Activated CD4-positive, alpha-beta T cell treated with anti-CD3 and anti-CD28 coated beads, Interleukin-2, amount 10 ng/mL, durations not matched to agents 24 days and 14 days (primary cell): ENCODE data around the gene PALLD. TPM values are rescaled to one million over a fixed set of nuclear protein-coding genes. Genes with fewer than 3 reads are reported as not detected.

Source experiments
- DNase-seq: peaks from one replicate; pipeline ENCODE4 v3.0.0; 2022
- H3K27ac Mint-ChIP-seq: one replicate; pipeline ENCODE4 v1.8.0; 2022; ENCODE audit warnings: mild to moderate bottlenecking, mixed read lengths
- H3K27me3 Mint-ChIP-seq: one replicate; pipeline ENCODE4 v1.8.0; 2022; ENCODE audit warnings: mixed read lengths
- H3K36me3 Mint-ChIP-seq: one replicate; pipeline ENCODE4 v1.8.0; 2022; ENCODE audit warnings: low read depth, mild to moderate bottlenecking, mixed read lengths
- H3K4me1 Mint-ChIP-seq: one replicate; pipeline ENCODE4 v1.8.0; 2021; ENCODE audit warnings: mixed read lengths
- H3K4me3 Mint-ChIP-seq: one replicate; pipeline ENCODE4 v1.8.0; 2022; ENCODE audit warnings: mild to moderate bottlenecking, moderate library complexity, mixed read lengths
- H3K9me3 Mint-ChIP-seq: one replicate; pipeline ENCODE4 v1.8.0; 2021; ENCODE audit warnings: mixed read lengths
- intact Hi-C: fragments of 100-400 bp; cut with micrococcal nuclease; formaldehyde crosslinking; loops from one replicate; pipeline ENCODE4 v1.15.1; 2023
- total RNA-seq: library from RNA; stranded (reverse); gene quantifications from 2 replicates; pipeline ENCODE4 v1.2.3, GENCODE V29; 2022

The PALLD gene
- total RNA-seq, 1 donor from 2014 or later: 34.3 TPM

GRCh38 chr4:168585168-168586091 lies 88.6 kb downstream of the PALLD start:
- peaks cover 4% of the 10 kb centered on the region for H3K9me3 Mint-ChIP-seq
- H3K27ac Mint-ChIP-seq: no peak overlapping the region
- H3K36me3 Mint-ChIP-seq: no peaks in the 10 kb centered on the region
- intact Hi-C loops: loop anchor here (10.0 kb wide), 1 partner anchor 339 kb away; no protein-coding TSS in a partner anchor
- H3K4me3 Mint-ChIP-seq: no peak overlapping the region
- DNase-seq: peak; percentile 65
- H3K27me3 Mint-ChIP-seq: peaks cover 23% of the 10 kb centered on the region
- peaks cover 3% of the 10 kb centered on the region for H3K4me1 Mint-ChIP-seq

- DNase-seq: no peak
- Mint-ChIP-seq H3K36me3 (no peaks in the 10 kb centered on the region), H3K9me3 (no peaks in the 10 kb centered on the region), H3K4me3 (no peak overlapping the region), H3K27ac (no peak overlapping the region), H3K27me3 (peaks cover 20% of the 10 kb centered on the region), H3K4me1 (peaks cover 3% of the 10 kb centered on the region)
- intact Hi-C loops: loop anchor here (10.0 kb wide), 1 partner anchor 338 kb away; no protein-coding TSS in a partner anchor
Observed at GRCh38 chr4:168586926-168587325, 90.1 kb downstream of the PALLD start.

- intact Hi-C loops: loop anchor here (10.0 kb wide), 1 partner anchor 337 kb away; no protein-coding TSS in a partner anchor
- no peak for DNase-seq
- H3K27ac Mint-ChIP-seq: no peak overlapping the region
- peaks cover 3% of the 10 kb centered on the region for H3K4me1 Mint-ChIP-seq
- no peaks in the 10 kb centered on the region for H3K36me3 Mint-ChIP-seq
- peaks cover 19% of the 10 kb centered on the region for H3K27me3 Mint-ChIP-seq
- no peaks in the 10 kb centered on the region for H3K9me3 Mint-ChIP-seq
- H3K4me3 Mint-ChIP-seq: no peak overlapping the region
Observed at GRCh38 chr4:168587411-168588125, 90.7 kb downstream of the PALLD start.

- peaks cover 3% of the 10 kb centered on the region for H3K4me1 Mint-ChIP-seq
- no peak for DNase-seq
- peaks cover 24% of the 10 kb centered on the region for H3K27me3 Mint-ChIP-seq
- H3K4me3 Mint-ChIP-seq: no peak overlapping the region
- no peaks in the 10 kb centered on the region for H3K9me3 Mint-ChIP-seq
- intact Hi-C loops: loop anchor here (10.0 kb wide), 1 partner anchor 336 kb away; no protein-coding TSS in a partner anchor
- no peak overlapping the region for H3K27ac Mint-ChIP-seq
- H3K36me3 Mint-ChIP-seq: no peaks in the 10 kb centered on the region
Observed at GRCh38 chr4:168588916-168589531, 92.2 kb downstream of the PALLD start.

GRCh38 chr4:168592676-168593075 lies 95.8 kb downstream of the PALLD start:
- intact Hi-C loops: no loop called here
- H3K36me3 Mint-ChIP-seq: no peaks in the 10 kb centered on the region
- H3K4me3 Mint-ChIP-seq: no peak overlapping the region
- H3K4me1 Mint-ChIP-seq: no peaks in the 10 kb centered on the region
- no peaks in the 10 kb centered on the region for H3K9me3 Mint-ChIP-seq
- H3K27ac Mint-ChIP-seq: no peak overlapping the region
- H3K27me3 Mint-ChIP-seq: peaks cover 13% of the 10 kb centered on the region
- DNase-seq: no peak

- H3K27ac Mint-ChIP-seq: no peak overlapping the region
- no peak for DNase-seq
- no peak overlapping the region for H3K4me3 Mint-ChIP-seq
- no peaks in the 10 kb centered on the region for H3K36me3 Mint-ChIP-seq
- H3K27me3 Mint-ChIP-seq: peaks cover 16% of the 10 kb centered on the region
- intact Hi-C loops: no loop called here
- no peaks in the 10 kb centered on the region for H3K9me3 Mint-ChIP-seq
- no peaks in the 10 kb centered on the region for H3K4me1 Mint-ChIP-seq
Observed at GRCh38 chr4:168593399-168593798, 96.5 kb downstream of the PALLD start.

- Mint-ChIP-seq H3K27ac (no peak overlapping the region), H3K36me3 (no peaks in the 10 kb centered on the region), H3K9me3 (no peaks in the 10 kb centered on the region), H3K4me1 (no peaks in the 10 kb centered on the region), H3K27me3 (peaks cover 16% of the 10 kb centered on the region), H3K4me3 (no peak overlapping the region)
- no peak for DNase-seq
- intact Hi-C loops: no loop called here
Observed at GRCh38 chr4:168594121-168594520, 97.3 kb downstream of the PALLD start.

GRCh38 chr4:168598191-168598590 lies 101.3 kb downstream of the PALLD start:
- DNase-seq: no peak
- no peaks in the 10 kb centered on the region for H3K36me3 Mint-ChIP-seq
- peaks cover 14% of the 10 kb centered on the region for H3K27me3 Mint-ChIP-seq
- H3K4me1 Mint-ChIP-seq: no peaks in the 10 kb centered on the region
- H3K27ac Mint-ChIP-seq: no peak overlapping the region
- H3K4me3 Mint-ChIP-seq: no peak overlapping the region
- H3K9me3 Mint-ChIP-seq: no peaks in the 10 kb centered on the region
- intact Hi-C loops: no loop called here

GRCh38 chr4:168600796-168601583 lies 104.1 kb downstream of the PALLD start:
- no peaks in the 10 kb centered on the region for H3K36me3 Mint-ChIP-seq
- H3K9me3 Mint-ChIP-seq: no peaks in the 10 kb centered on the region
- H3K4me3 Mint-ChIP-seq: no peak overlapping the region
- DNase-seq: no peak
- H3K4me1 Mint-ChIP-seq: no peaks in the 10 kb centered on the region
- H3K27me3 Mint-ChIP-seq: peaks cover 11% of the 10 kb centered on the region
- H3K27ac Mint-ChIP-seq: no peak overlapping the region
- intact Hi-C loops: no loop called here

- intact Hi-C loops: no loop called here
- Mint-ChIP-seq H3K27ac (no peak overlapping the region), H3K4me3 (no peak overlapping the region), H3K27me3 (peaks cover 11% of the 10 kb centered on the region), H3K9me3 (no peaks in the 10 kb centered on the region), H3K36me3 (no peaks in the 10 kb centered on the region), H3K4me1 (no peaks in the 10 kb centered on the region)
- no peak for DNase-seq
Observed at GRCh38 chr4:168601899-168602298, 105.0 kb downstream of the PALLD start.

- H3K4me1 Mint-ChIP-seq: no peaks in the 10 kb centered on the region
- intact Hi-C loops: no loop called here
- no peak overlapping the region for H3K27ac Mint-ChIP-seq
- no peaks in the 10 kb centered on the region for H3K36me3 Mint-ChIP-seq
- peaks cover 8% of the 10 kb centered on the region for H3K27me3 Mint-ChIP-seq
- H3K4me3 Mint-ChIP-seq: no peak overlapping the region
- no peak for DNase-seq
- no peaks in the 10 kb centered on the region for H3K9me3 Mint-ChIP-seq
Observed at GRCh38 chr4:168604496-168605373, 107.9 kb downstream of the PALLD start.

GRCh38 chr4:168605411-168605810 lies 108.6 kb downstream of the PALLD start:
- no peak overlapping the region for H3K27ac Mint-ChIP-seq
- H3K36me3 Mint-ChIP-seq: no peaks in the 10 kb centered on the region
- intact Hi-C loops: no loop called here
- no peaks in the 10 kb centered on the region for H3K9me3 Mint-ChIP-seq
- H3K4me3 Mint-ChIP-seq: no peak overlapping the region
- DNase-seq: no peak
- peaks cover 8% of the 10 kb centered on the region for H3K27me3 Mint-ChIP-seq
- no peaks in the 10 kb centered on the region for H3K4me1 Mint-ChIP-seq
